ENCODE results near the gene CHCHD6. TPM values are rescaled to one million over a fixed set of nuclear protein-coding genes. Genes with fewer than 3 reads are reported as not detected.

The CHCHD6 gene
- total and polyA plus RNA-seq, 2 donors from 2014 or later = 10.7 to 35.2 TPM

- Histone ChIP-seq H3K4me1 (ENCODE audit: control insufficient read depth in 2 of 3, insufficient read depth in 2 of 3, low read depth in 1 of 3, low read length in 3 of 3) (peaks cover 0 to 6% (median 0%) of the 10 kb centered on the region in 3 donors), H3K9me3 (ENCODE audit: control insufficient read depth in 2 of 3, insufficient read depth in 1 of 3, low read length in 3 of 3) (no peaks in the 10 kb centered on the region), H3K4me3 (ENCODE audit: low read length in 3 of 3) (no peak overlapping the region), H3K36me3 (ENCODE audit: control insufficient read depth in 2 of 3, insufficient read depth in 3 of 3, low read length in 3 of 3) (no peaks in the 10 kb centered on the region), H3K27ac (ENCODE audit: low read depth in 2 of 2, low read length in 2 of 2) (no peak overlapping the region), H3K9ac (ENCODE audit: low read length in 3 of 3) (no peak overlapping the region), H3K27me3 (ENCODE audit: control insufficient read depth, insufficient read depth, low read length) (no peaks in the 10 kb centered on the region)
- FAIRE-seq (no peak), DNase-seq (no peak)
- no peak for TF ChIP-seq CTCF (IDR thresholded peaks at IDR 0.05; ENCODE audit: borderline replicate concordance, extremely low read depth, insufficient read depth)
- intact Hi-C loops (cut with DNase I) = no loop called here
Measured at GRCh38 chr3:126907557-126907956, 203.5 kb downstream of the CHCHD6 start.

GRCh38 chr3:126908752-126909275 lies 204.8 kb downstream of the CHCHD6 start:
- DNase-seq (no peak), FAIRE-seq (no peak)
- TF ChIP-seq CTCF (IDR thresholded peaks at IDR 0.05; ENCODE audit: borderline replicate concordance, extremely low read depth, insufficient read depth) = no peak
- H3K9ac ChIP-seq (ENCODE audit: low read length in 3 of 3) = no peak overlapping the region
- no peaks in the 10 kb centered on the region for H3K9me3 ChIP-seq (ENCODE audit: control insufficient read depth in 2 of 3, insufficient read depth in 1 of 3, low read length in 3 of 3)
- H3K27ac ChIP-seq (ENCODE audit: low read depth in 2 of 2, low read length in 2 of 2) = no peak overlapping the region
- peaks cover 0 to 6% (median 0%) of the 10 kb centered on the region in 3 donors for H3K4me1 ChIP-seq (ENCODE audit: control insufficient read depth in 2 of 3, insufficient read depth in 2 of 3, low read depth in 1 of 3, low read length in 3 of 3)
- no peaks in the 10 kb centered on the region for H3K36me3 ChIP-seq (ENCODE audit: control insufficient read depth in 2 of 3, insufficient read depth in 3 of 3, low read length in 3 of 3)
- H3K27me3 ChIP-seq (ENCODE audit: control insufficient read depth, insufficient read depth, low read length) = no peaks in the 10 kb centered on the region
- intact Hi-C loops (cut with DNase I) = no loop called here
- H3K4me3 ChIP-seq (ENCODE audit: low read length in 3 of 3) = no peak overlapping the region

- no peak for DNase-seq
- no peak for TF ChIP-seq CTCF (IDR thresholded peaks at IDR 0.05; ENCODE audit: borderline replicate concordance, extremely low read depth, insufficient read depth)
- no peaks in the 10 kb centered on the region for H3K27me3 ChIP-seq (ENCODE audit: control insufficient read depth, insufficient read depth, low read length)
- H3K36me3 ChIP-seq (ENCODE audit: control insufficient read depth in 2 of 3, insufficient read depth in 3 of 3, low read length in 3 of 3) = no peaks in the 10 kb centered on the region
- H3K27ac ChIP-seq (ENCODE audit: low read depth in 2 of 2, low read length in 2 of 2) = no peak overlapping the region
- no peak overlapping the region for H3K4me3 ChIP-seq (ENCODE audit: low read length in 3 of 3)
- no peaks in the 10 kb centered on the region for H3K9me3 ChIP-seq (ENCODE audit: control insufficient read depth in 2 of 3, insufficient read depth in 1 of 3, low read length in 3 of 3)
- no peak overlapping the region for H3K9ac ChIP-seq (ENCODE audit: low read length in 3 of 3)
- intact Hi-C loops (cut with DNase I) = no loop called here
- FAIRE-seq = no peak
- H3K4me1 ChIP-seq (ENCODE audit: control insufficient read depth in 2 of 3, insufficient read depth in 2 of 3, low read depth in 1 of 3, low read length in 3 of 3) = peaks cover 0 to 6% (median 0%) of the 10 kb centered on the region in 3 donors
Measured at GRCh38 chr3:126910231-126910630, 206.2 kb downstream of the CHCHD6 start.

Measured in kidney (tissue), 14 donors.